Renal cortical epithelial cell (primary cell): Measurements from ENCODE around the gene BEST2. TPM values are rescaled to one million over a fixed set of nuclear protein-coding genes. Genes with fewer than 3 reads are reported as not detected.

Source experiments
- DNase-seq: peaks from one replicate; pipeline ENCODE4 v3.0.0-alpha.2; 2011; ENCODE audit warnings: low read depth
- total RNA-seq: library from RNA; depleted of rRNA; stranded (reverse); fragments of >200 nt; gene quantifications from 2 replicates; pipeline ENCODE4 v1.2.3, GENCODE V29; 2014

Gene BEST2
- total RNA-seq, 1 donor from 2014 or later: not detected

- DNase-seq: no peak
These were observed 48.8 kb downstream of the BEST2 start for GRCh38 chr19:12800466-12800770.

GRCh38 chr19:12800923-12801465 lies 49.4 kb downstream of the BEST2 start:
- DNase-seq: no peak

GRCh38 chr19:12801466-12802266 lies 50.1 kb downstream of the BEST2 start, which contains the start of the genes PRDX2 and THSD8:
TSS of gene PRDX2 (minus strand) at chr19:12801800. CDS start at chr19:12801261, 539 bp downstream.
TSS of gene THSD8 (plus strand) at chr19:12802069. CDS start at chr19:12802072, 3 bp downstream.
- DNase-seq: no peak

GRCh38 chr19:12802267-12803106 lies 50.9 kb downstream of the BEST2 start:
- DNase-seq: no peak

GRCh38 chr19:12804051-12804450 lies 52.5 kb downstream of the BEST2 start:
- no peak for DNase-seq

- peak; percentile 73 for DNase-seq
These were observed 54.9 kb downstream of the BEST2 start, which contains the start of gene RNASEH2A for GRCh38 chr19:12806242-12807081. TSS of gene RNASEH2A (plus strand) at chr19:12806584. CDS start at chr19:12806674, 90 bp downstream.

Other genes with a start within 250 kb of the BEST2 start
- gene ZNF564, start 200.3 kb upstream of the BEST2 start, total RNA-seq: 8.3 and 19.9 TPM in 2 replicates
- gene ZNF490, start 141.0 kb upstream of the BEST2 start, total RNA-seq: 10.2 and 19.6 TPM in 2 replicates
- gene ZNF791, start 140.9 kb upstream of the BEST2 start, total RNA-seq: 13.2 and 21.0 TPM in 2 replicates
- gene MAN2B1, start 85.0 kb upstream of the BEST2 start, total RNA-seq: 72.1 and 92.0 TPM in 2 replicates
- gene WDR83, start 85.0 kb upstream of the BEST2 start, total RNA-seq: 7.8 and 10.3 TPM in 2 replicates
- 42.8 and 49.1 TPM in 2 replicates for gene DHPS, start 69.9 kb upstream of the BEST2 start, total RNA-seq
- not detected in 2 replicates for gene GNG14, start 63.8 kb upstream of the BEST2 start, total RNA-seq
- 10.4 and 13.1 TPM in 2 replicates for gene FBXW9, start 55.2 kb upstream of the BEST2 start, total RNA-seq
- 17.0 and 67.3 TPM in 2 replicates for gene TNPO2, start 27.9 kb upstream of the BEST2 start, total RNA-seq
- 78.3 and 103 TPM in 2 replicates for gene TRIR, start 17.1 kb upstream of the BEST2 start, total RNA-seq
- gene GET3, start 14.3 kb upstream of the BEST2 start, total RNA-seq: 74.4 and 121 TPM in 2 replicates
- gene HOOK2, start 23.8 kb downstream of the BEST2 start, total RNA-seq: 19.6 and 30.8 TPM in 2 replicates
- 120 and 130 TPM in 2 replicates for gene JUNB, start 39.7 kb downstream of the BEST2 start, total RNA-seq
- 215 and 236 TPM in 2 replicates for gene PRDX2, start 50.0 kb downstream of the BEST2 start, total RNA-seq
- not detected in 2 replicates for gene THSD8, start 50.3 kb downstream of the BEST2 start, total RNA-seq
- gene RNASEH2A, start 54.8 kb downstream of the BEST2 start, total RNA-seq: 7.7 and 19.6 TPM in 2 replicates
- gene RTBDN, start 82.8 kb downstream of the BEST2 start, total RNA-seq: not detected in 2 replicates
- 0.20 and 0.52 TPM in 2 replicates for gene MAST1, start 86.7 kb downstream of the BEST2 start, total RNA-seq
- gene DNASE2, start 129.7 kb downstream of the BEST2 start, total RNA-seq: 18.5 and 34.9 TPM in 2 replicates
- gene KLF1, start 135.4 kb downstream of the BEST2 start, total RNA-seq: not detected in 2 replicates
- gene GCDH, start 139.4 kb downstream of the BEST2 start, total RNA-seq: 23.4 and 36.5 TPM in 2 replicates
- not detected in 2 replicates for gene SYCE2, start 167.5 kb downstream of the BEST2 start, total RNA-seq
- 66.3 and 71.8 TPM in 2 replicates for gene FARSA, start 181.9 kb downstream of the BEST2 start, total RNA-seq
- 962 and 1,180 TPM in 2 replicates for gene CALR, start 186.8 kb downstream of the BEST2 start, total RNA-seq
- gene RAD23A, start 194.1 kb downstream of the BEST2 start, total RNA-seq: 33.0 and 50.2 TPM in 2 replicates
- 10.3 and 20.0 TPM in 2 replicates for gene GADD45GIP1, start 205.4 kb downstream of the BEST2 start, total RNA-seq
- gene DAND5, start 217.8 kb downstream of the BEST2 start, total RNA-seq: 0.05 TPM in 1 of 2 replicates, not detected in the other
- 10.1 and 40.7 TPM in 2 replicates for gene NFIX, start 243.7 kb downstream of the BEST2 start, total RNA-seq